HepG2 (cell line): ENCODE measurements around the gene SSPN.

Source experiments
- CTCF ChIP-seq: sonication (generic); formaldehyde crosslinking; IDR thresholded peaks from 2 replicates; pipeline ENCODE4 v1.5.0; 2020; ENCODE audit warnings: mild to moderate bottlenecking, missing genetic modification reagents, moderate library complexity
- KAT7 ChIP-seq: IDR thresholded peaks from 2 replicates; pipeline ENCODE4 v1.6.1; 2018; ENCODE audit warnings: borderline replicate concordance, missing compliant biosample characterization
- POLR2A ChIP-seq, 2 experiments: IDR thresholded peaks; 2 replicates each; pipeline ENCODE4 v1.6.1; 2011; ENCODE audit warnings: low read depth in 2 of 2, low read length in 2 of 2, mild to moderate bottlenecking in 1 of 2, moderate library complexity in 1 of 2; ENCODE audit not compliant: insufficient read depth in 1 of 2
- PRPF4 ChIP-seq: fragments of 200-400 bp; formaldehyde crosslinking; IDR thresholded peaks from 2 replicates; pipeline ENCODE4 v1.6.1; 2016; ENCODE audit warnings: low read length, low read depth; ENCODE audit not compliant: poor library complexity, severe bottlenecking
- TBX3 ChIP-seq: fragments of 450-650 bp; IDR thresholded peaks from 2 replicates; pipeline ENCODE4 v1.6.1; 2017; ENCODE audit warnings: antibody characterized with exemption, mild to moderate bottlenecking, inconsistent platforms, borderline replicate concordance
- ZBTB42 ChIP-seq: sonication (generic); formaldehyde crosslinking; IDR thresholded peaks from 2 replicates; pipeline ENCODE4 v1.5.0; 2020; ENCODE audit warnings: mild to moderate bottlenecking, missing genetic modification reagents
- ZNF713 ChIP-seq: sonication (generic); formaldehyde crosslinking; IDR thresholded peaks from 2 replicates; pipeline ENCODE4 v1.4.0; 2020; ENCODE audit warnings: mild to moderate bottlenecking, missing genetic modification reagents
- TF ChIP-seq, protein P1 (sequence below): sonication (generic); formaldehyde crosslinking; conservative IDR thresholded peaks from 2 replicates; pipeline ENCODE4 v1.4.0; 2020; ENCODE audit warnings: missing genetic modification reagents

GRCh38 chr12:26179826-26180225 lies 15.5 kb upstream of the SSPN start:
- TF ChIP-seq, protein P1, sequence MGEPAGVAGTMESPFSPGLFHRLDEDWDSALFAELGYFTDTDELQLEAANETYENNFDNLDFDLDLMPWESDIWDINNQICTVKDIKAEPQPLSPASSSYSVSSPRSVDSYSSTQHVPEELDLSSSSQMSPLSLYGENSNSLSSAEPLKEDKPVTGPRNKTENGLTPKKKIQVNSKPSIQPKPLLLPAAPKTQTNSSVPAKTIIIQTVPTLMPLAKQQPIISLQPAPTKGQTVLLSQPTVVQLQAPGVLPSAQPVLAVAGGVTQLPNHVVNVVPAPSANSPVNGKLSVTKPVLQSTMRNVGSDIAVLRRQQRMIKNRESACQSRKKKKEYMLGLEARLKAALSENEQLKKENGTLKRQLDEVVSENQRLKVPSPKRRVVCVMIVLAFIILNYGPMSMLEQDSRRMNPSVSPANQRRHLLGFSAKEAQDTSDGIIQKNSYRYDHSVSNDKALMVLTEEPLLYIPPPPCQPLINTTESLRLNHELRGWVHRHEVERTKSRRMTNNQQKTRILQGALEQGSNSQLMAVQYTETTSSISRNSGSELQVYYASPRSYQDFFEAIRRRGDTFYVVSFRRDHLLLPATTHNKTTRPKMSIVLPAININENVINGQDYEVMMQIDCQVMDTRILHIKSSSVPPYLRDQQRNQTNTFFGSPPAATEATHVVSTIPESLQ (CRISPR knock-in tag): no peak
- TF ChIP-seq KAT7 (CRISPR knock-in tag): no peak
- no peak for TF ChIP-seq CTCF (CRISPR knock-in tag)
- TF ChIP-seq ZNF713 (CRISPR knock-in tag): no peak
- no peak for TF ChIP-seq ZBTB42 (CRISPR knock-in tag)
- TF ChIP-seq TBX3: no peak
- TF ChIP-seq POLR2A (IDR thresholded peaks at IDR 0.05; ENCODE audit: insufficient read depth in 1 of 2, low read depth in 2 of 2, low read length in 2 of 2): no peak
- no peak for TF ChIP-seq PRPF4
